DOHH2 (cell line): ENCODE data around the gene BTBD17.

Experiments used
- H3F3A ChIP-seq: fragments of 200-600 bp; sonication (generic), shearing (Covaris generic); 2 replicates; pipeline ENCODE4 v1.6.0; 2016; ENCODE audit warnings: antibody characterized with exemption, mild to moderate bottlenecking; ENCODE audit not compliant: control insufficient read depth, insufficient read depth
- H3K27ac ChIP-seq: fragments of 200-600 bp; sonication (generic); 2 replicates; pipeline ENCODE4 v1.5.1; 2014; ENCODE audit warnings: low read depth, mild to moderate bottlenecking, low read length, moderate library complexity
- H3K27me3 ChIP-seq: fragments of 200-600 bp; sonication (generic); 2 replicates; pipeline ENCODE4 v1.6.1; 2014; ENCODE audit warnings: mild to moderate bottlenecking, low read length, mixed read lengths; ENCODE audit not compliant: control insufficient read depth
- H3K36me3 ChIP-seq: fragments of 200-600 bp; sonication (generic); 2 replicates; pipeline ENCODE4 v1.6.1; 2014; ENCODE audit warnings: mild to moderate bottlenecking, low read length, moderate library complexity, mixed read lengths; ENCODE audit not compliant: control insufficient read depth
- H3K4me1 ChIP-seq: fragments of 200-600 bp; sonication (generic); 2 replicates; pipeline ENCODE4 v1.6.1; 2014; ENCODE audit warnings: mild to moderate bottlenecking, low read length, mixed read lengths; ENCODE audit not compliant: control insufficient read depth
- H3K4me2 ChIP-seq: fragments of 200-600 bp; sonication (generic); 2 replicates; pipeline ENCODE4 v1.6.0; 2014; ENCODE audit warnings: mild to moderate bottlenecking, low read length, moderate library complexity
- H3K4me3 ChIP-seq: fragments of 200-600 bp; sonication (generic); 2 replicates; pipeline ENCODE4 v1.5.1; 2014; ENCODE audit warnings: mild to moderate bottlenecking, low read length, mixed read lengths
- H3K79me2 ChIP-seq: fragments of 200-600 bp; sonication (generic); 2 replicates; pipeline ENCODE4 v1.6.1; 2014; ENCODE audit warnings: mild to moderate bottlenecking, low read length, mixed read lengths; ENCODE audit not compliant: control insufficient read depth
- H3K9me2 ChIP-seq: fragments of 200-600 bp; sonication (generic); replicated peaks from 2 replicates; pipeline ENCODE4 v1.6.1; 2014; ENCODE audit warnings: mild to moderate bottlenecking, low read length, mixed read lengths; ENCODE audit not compliant: control insufficient read depth
- H3K9me3 ChIP-seq: fragments of 200-600 bp; sonication (generic); 2 replicates; pipeline ENCODE4 v1.6.1; 2014; ENCODE audit warnings: antibody characterized with exemption, low read length, mixed read lengths; ENCODE audit not compliant: control insufficient read depth, insufficient read depth
- H4K20me1 ChIP-seq: fragments of 200-600 bp; sonication (generic); 2 replicates; pipeline ENCODE4 v1.6.0; 2014; ENCODE audit warnings: low read depth, mild to moderate bottlenecking, antibody characterized with exemption, low read length, moderate library complexity; ENCODE audit not compliant: control insufficient read depth, insufficient read depth
- CTCF ChIP-seq: fragments of 200-600 bp; sonication (generic); IDR thresholded peaks from one replicate; pipeline ENCODE4 v1.5.1; 2014; ENCODE audit warnings: antibody characterized with exemption, mild to moderate bottlenecking, low read depth, low read length; ENCODE audit not compliant: poor library complexity, severe bottlenecking
- EZH2phosphoT487 ChIP-seq: fragments of 200-600 bp; sonication (generic); IDR thresholded peaks from 2 replicates; pipeline ENCODE4 v1.6.1; 2017; ENCODE audit warnings: borderline replicate concordance, mild to moderate bottlenecking, antibody characterized with exemption, low read length, moderate library complexity, mixed read lengths

Gene BTBD17

DNA sequence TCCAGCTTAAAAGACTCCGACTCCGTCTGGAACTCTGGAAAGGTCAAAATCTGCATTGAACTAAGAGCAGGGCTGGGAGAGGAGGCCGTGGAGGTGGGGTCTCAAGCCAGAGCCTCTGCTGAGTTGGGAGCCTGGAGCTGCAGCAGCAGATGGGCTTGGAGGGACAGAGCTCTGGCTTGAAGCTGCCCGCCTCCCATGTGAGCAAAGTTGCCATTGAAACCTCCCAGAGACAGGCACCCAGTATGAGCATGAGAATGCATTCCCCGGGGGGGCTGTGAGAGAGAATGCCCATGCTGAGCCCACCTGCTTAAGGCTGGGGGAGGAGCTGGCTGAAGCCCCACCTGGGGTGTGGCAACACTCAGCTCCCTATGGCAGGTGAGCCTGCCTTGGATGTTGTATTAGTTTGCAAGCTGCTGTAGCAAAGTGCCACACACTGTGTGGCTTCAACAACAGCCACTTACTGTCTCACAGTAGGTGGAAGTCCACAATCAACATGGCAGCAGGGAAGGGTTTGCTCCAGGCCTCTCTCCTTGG lies 26.1 kb downstream of the BTBD17 start:
- Histone ChIP-seq H3K9me2 (no peaks in the 10 kb centered on the region), H3K27ac (no peak overlapping the region), H4K20me1 (no peaks in the 10 kb centered on the region), H3K4me2 (no peak overlapping the region), H3K36me3 (no peaks in the 10 kb centered on the region), H3F3A (no peaks in the 10 kb centered on the region), H3K9me3 (no peaks in the 10 kb centered on the region), H3K4me3 (no peak overlapping the region), H3K79me2 (no peaks in the 10 kb centered on the region), H3K4me1 (no peaks in the 10 kb centered on the region), H3K27me3 (no peaks in the 10 kb centered on the region)
- TF ChIP-seq CTCF = no peak
- TF ChIP-seq EZH2phosphoT487 = no peak

- Histone ChIP-seq H3K4me1 (no peaks in the 10 kb centered on the region), H3K4me2 (no peak overlapping the region), H3K79me2 (no peaks in the 10 kb centered on the region), H3K9me2 (no peaks in the 10 kb centered on the region), H3K4me3 (no peak overlapping the region), H4K20me1 (no peaks in the 10 kb centered on the region), H3K36me3 (no peaks in the 10 kb centered on the region), H3K27ac (no peak overlapping the region), H3K9me3 (no peaks in the 10 kb centered on the region), H3F3A (no peaks in the 10 kb centered on the region), H3K27me3 (no peaks in the 10 kb centered on the region)
- no peak for TF ChIP-seq CTCF
- no peak for TF ChIP-seq EZH2phosphoT487
These were observed 27.2 kb downstream of the BTBD17 start for GRCh38 chr17:74334393-74335039.

DNA sequence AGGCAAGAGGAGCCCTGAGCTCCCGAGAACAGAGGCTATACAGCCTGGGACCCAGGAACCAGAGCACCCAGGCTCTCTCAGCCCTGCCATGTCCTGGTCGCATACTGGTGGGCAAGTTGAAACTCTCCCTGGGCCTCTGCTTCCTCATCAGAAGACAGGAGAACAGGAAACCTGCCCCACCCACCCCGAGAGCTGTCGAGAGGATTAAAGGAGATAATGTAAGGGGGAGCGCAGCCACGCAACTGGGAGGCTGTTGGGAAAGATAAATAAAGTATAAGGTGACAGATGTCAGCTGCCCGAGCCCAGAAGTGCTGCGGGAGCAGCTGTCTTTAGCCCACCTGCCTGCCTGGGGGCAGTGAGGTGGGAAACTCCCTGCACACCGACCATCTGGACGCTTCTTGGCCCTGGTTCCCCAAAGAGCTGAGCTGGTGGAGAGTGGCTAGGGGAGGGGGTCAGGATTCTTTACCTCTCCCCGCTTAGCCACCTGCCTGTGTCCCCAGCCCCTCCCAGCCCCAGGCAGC lies 28.8 kb downstream of the BTBD17 start:
- Histone ChIP-seq H3K79me2 (no peaks in the 10 kb centered on the region), H3K9me3 (no peaks in the 10 kb centered on the region), H3K27ac (no peak overlapping the region), H3K27me3 (no peaks in the 10 kb centered on the region), H4K20me1 (no peaks in the 10 kb centered on the region), H3K36me3 (no peaks in the 10 kb centered on the region), H3K4me3 (no peak overlapping the region), H3F3A (no peaks in the 10 kb centered on the region), H3K4me1 (no peaks in the 10 kb centered on the region), H3K4me2 (no peak overlapping the region), H3K9me2 (no peaks in the 10 kb centered on the region)
- TF ChIP-seq EZH2phosphoT487 = no peak
- TF ChIP-seq CTCF = no peak
